Umbilical cord (tissue), 2 donors: Measurements from ENCODE around the gene MYO5B. TPM values are rescaled to one million over a fixed set of nuclear protein-coding genes. Genes with fewer than 3 reads are reported as not detected.

Experiments used
- DNase-seq: peaks from one replicate; pipeline ENCODE4 v3.0.0-alpha.2; 2015; ENCODE audit warnings: low spot score
- total RNA-seq: library from RNA; depleted of rRNA; stranded (reverse); fragments of >200 nt; gene quantifications from one replicate; pipeline ENCODE4 v1.2.3, GENCODE V29; 2014; ENCODE audit warnings: low replicate concordance; ENCODE audit not compliant: insufficient read depth

MYO5B gene
- total RNA-seq, 1 donor from 2014 or later, result 7.0 TPM

DNA sequence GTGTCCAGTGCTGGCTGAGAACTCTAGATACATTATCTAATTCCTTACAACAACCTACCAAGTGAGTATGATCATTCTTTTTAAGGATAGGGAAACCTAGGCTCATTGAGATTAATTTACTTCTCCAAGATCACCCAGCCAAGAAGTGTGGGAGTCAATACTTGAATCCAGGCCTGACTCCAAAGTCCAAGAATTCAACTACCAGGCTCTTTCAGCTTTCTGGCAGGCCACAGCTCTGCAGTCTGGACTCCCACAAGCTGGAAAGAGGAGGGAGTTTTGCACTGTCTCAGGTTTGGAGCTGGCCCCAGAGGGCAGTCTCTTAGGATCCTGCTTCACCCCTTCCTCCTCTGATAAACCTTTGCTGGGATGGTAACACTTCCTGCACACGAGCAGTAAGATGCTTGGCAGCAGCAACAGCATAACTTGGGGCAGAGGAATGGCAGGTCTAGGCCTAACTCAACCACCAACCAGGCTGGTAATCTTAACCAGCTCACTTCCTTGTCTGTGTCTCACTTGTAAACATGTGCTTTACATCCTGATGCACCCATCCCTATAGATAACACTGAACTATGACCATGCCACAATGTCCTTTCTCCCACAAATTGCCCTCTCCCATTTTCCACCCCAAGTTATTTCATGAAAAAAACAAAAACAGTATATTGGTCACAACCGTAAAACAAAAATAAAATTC lies 270.5 kb downstream of the MYO5B start:
- DNase-seq, result no peak

GRCh38 chr18:49922228-49922627 lies 272.7 kb downstream of the MYO5B start:
- DNase-seq, result no peak

GRCh38 chr18:49921318-49921985 lies 273.5 kb downstream of the MYO5B start:
- DNase-seq, result no peak

DNA sequence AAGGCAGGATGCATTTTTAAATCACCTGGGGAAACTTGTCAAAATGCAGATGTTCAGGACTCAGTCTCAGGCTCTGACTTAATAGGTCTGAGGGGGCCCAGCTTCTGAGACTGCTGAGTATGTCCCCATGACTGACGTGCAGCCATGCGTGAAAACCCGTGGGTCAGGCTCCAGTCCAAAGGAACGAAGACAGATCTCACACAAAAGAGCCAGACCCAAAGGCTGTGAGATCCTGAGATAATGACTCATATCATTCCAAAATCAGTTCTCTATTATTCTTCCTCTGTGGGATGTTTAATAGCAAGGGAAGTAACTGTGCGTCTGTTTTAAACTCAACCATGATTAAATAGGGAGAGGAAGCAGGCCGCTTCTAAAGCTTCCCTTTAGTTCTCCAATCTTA lies 274.2 kb downstream of the MYO5B start:
- no peak for DNase-seq

DNA sequence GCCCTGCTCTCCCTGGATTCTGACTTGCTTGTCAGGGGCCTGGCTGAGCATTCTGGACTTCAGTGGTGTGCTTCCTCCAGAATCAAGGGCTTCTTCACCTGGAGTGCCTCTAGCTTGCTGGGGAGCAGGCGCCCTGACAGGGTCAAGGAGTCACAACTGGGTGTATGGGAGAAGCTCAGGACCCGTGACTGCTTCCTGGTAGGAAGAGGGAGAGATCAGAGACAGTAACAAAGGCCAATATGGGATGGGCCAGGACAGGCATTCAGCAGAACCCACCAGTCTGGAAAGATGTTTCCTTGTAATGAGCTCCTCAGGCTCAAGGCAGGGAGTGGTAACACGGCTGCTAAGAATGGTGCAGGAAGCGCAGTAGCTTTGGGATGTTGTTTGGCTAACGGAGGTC lies 277.2 kb downstream of the MYO5B start:
- DNase-seq, result no peak

DNA sequence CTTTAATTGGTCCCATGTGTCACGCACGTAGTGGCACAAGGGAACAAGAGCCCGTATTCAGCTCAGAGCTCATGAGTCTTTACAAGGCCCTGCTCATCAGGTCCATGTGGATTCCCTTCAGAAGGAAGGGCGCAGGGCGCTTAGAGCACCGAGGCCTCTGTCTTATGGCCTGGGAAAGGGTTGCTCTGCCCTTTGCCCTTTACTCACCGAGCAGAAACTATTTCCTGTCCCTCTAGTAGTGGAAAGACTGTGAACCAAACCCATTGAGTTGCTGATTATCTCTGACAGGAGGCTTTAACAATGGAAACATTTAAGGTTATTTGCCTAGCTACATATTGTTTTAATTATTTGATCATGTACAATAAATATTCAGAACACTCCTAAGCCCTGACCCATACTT lies 279.6 kb downstream of the MYO5B start:
- DNase-seq, result no peak

DNA sequence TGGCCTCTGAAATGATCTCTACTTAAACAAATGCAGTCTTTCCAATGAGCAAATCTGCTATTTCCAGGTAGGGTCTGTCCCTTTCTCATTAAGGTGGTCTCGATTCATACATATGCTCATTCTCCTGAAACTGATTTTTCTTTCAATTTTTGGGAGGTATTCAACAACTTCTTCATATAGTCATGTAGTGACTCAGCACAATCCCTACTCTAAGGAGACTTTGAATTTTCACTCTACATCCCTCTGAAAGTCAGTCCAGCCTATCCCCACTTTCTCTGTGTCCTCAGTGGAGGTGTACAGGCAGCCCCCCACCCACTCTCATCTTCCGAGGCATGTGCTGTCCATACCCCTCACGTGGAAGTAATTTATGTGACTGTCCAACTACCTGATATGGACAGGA lies 281.7 kb downstream of the MYO5B start:
- DNase-seq, result no peak

DNA sequence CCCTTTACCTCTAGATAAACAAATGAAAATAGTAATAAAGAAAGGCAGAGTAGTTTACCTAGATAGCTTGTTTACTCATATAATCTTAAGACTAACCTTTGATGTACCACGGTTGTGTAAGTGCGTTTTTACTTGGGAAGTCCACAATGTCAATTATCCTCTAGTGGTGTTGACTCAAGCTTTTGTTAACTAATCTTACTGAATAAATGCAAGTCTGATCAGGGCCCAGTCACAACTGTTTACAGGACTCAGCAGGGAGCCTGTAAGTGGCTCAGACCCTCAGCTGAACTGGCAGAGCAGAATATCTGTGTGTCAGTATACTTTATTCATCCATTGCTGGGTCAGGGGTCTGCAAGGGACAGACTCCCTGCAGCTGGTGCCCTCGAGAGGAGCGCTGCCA lies 283.5 kb downstream of the MYO5B start:
- no peak for DNase-seq

DNA sequence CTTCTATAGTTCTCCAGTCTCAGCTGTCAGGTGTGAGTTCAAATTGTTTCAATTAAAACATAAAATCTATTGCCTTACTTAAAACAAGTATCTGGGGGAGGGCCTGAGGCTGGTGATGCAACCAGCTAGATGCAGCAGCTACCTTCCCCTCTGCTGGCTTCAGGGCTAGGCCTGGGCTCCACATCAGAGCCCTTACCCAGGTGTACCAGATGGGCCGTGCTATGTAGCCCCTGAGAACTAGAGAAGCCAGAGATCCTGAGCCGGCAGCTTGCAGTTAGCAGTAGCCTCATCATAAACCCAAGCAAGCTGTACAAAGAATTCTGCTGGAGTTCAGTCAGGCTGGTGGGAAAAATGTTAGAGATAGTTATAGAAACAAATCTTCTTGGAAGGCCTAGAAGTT lies 284.0 kb downstream of the MYO5B start:
- DNase-seq, result no peak

- no peak for DNase-seq
These were observed 284.9 kb downstream of the MYO5B start for GRCh38 chr18:49910019-49910418.

DNA sequence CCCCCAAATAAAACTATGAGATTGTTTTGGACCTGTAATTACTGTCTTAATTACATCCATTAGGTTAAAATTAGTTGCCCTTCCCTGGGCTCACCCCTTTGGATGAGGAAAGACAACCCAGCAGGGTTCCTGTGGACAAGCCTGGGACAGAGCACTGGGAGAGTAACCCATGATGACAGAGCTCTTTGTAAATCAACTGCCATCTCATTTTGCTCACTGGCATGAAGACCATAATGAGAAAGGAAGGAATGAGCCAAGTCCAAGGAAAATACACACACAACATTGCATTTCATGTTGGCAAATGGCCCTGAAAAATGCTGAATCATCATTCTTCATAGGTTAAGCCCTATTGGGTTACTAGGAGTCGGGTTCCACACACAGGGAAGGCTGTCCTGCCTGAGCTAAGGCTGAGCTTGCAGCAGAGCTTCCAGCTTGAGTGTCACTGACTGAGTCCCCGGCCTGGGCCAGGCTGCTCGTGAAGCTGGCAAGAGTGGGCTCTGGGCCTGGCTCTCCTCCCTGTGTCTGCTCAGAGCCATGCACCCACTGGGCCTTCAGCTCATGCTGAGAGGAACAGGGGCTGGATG lies 287.5 kb downstream of the MYO5B start:
- DNase-seq, result no peak

GRCh38 chr18:49905771-49906170 lies 289.2 kb downstream of the MYO5B start:
- no peak for DNase-seq

- no peak for DNase-seq
These were observed 289.9 kb downstream of the MYO5B start for GRCh38 chr18:49904871-49905555.

- no peak for DNase-seq
These were observed 293.0 kb downstream of the MYO5B start for GRCh38 chr18:49901862-49902340.

GRCh38 chr18:49899657-49900330 lies 295.2 kb downstream of the MYO5B start:
- no peak for DNase-seq

GRCh38 chr18:49898421-49898820 lies 296.5 kb downstream of the MYO5B start:
- DNase-seq, result peak; percentile 78

GRCh38 chr18:49894517-49895226 lies 300.3 kb downstream of the MYO5B start:
- DNase-seq, result no peak

GRCh38 chr18:49893036-49893435 lies 301.9 kb downstream of the MYO5B start:
- no peak for DNase-seq

DNA sequence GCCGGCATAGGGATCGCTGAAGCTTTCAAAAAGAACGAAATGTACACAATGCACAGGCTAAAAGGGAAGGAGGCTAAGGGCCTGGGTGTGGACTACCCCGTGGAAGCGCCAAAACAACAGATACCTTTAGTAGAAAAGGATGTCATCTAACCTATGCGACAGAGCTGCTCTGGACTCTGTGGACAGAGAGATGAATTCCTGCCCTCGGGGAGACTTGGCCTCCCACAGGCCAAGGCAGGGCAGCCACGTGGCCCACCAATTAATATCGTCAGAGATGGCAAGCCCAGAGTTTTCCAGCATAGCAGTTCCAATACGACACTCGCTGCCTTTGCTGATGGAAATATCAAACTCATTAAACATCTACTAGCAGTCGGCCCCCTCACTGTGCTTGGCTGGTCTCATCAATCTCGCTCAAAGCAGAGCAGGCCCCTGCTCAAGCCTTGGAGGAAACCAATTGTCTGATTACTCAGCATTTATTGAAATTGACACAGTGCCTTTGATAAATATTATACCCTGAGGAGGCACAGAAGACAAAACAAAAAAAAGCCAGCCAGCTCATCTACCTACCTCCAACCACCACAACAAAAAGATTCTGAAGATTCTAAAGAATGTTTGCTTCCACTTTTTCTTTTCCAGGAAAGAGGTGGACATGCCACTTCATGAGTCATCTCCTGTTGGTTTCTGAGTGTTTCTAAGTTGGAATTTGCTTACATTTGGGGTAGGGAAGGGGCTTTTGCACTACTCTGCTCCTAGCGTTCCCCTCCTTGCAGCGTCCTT lies 302.6 kb downstream of the MYO5B start:
- no peak for DNase-seq

GRCh38 chr18:49890041-49890440 lies 304.9 kb downstream of the MYO5B start:
- DNase-seq, result no peak
